ENCODE results near the gene FARP1. TPM values are rescaled to one million over a fixed set of nuclear protein-coding genes. Genes with fewer than 3 reads are reported as not detected.

The FARP1 gene
- total RNA-seq, 2 experiments from 2014 or later = not detected

DNA sequence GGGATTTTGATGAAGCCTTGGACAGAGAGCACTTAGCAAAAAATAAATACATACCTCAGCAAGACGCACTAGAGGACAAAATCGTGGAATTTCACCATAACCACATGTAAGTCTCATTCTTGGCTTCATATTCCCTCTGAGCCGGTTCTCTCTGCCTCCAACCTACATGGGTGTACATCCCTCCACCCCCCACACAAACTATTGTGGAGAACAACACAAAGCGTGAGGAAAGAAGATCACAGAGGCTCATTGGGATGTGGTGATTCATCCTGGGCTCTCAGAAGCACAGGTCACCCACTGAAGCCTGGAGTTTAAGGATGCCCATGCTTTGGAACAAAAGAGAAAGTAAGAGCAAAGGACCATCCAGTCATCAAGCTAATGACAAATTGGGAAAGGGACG lies 241.8 kb downstream of the FARP1 start:
- CTCF ChIA-PET (ENCODE audit: unreplicated experiment) = no interaction called here
- H4K20me1 ChIP-seq (ENCODE audit: insufficient read depth, low read length) = no peaks in the 10 kb centered on the region
- no peaks in the 10 kb centered on the region for H3K4me1 ChIP-seq (ENCODE audit: insufficient read depth, low read length, poor library complexity, severe bottlenecking)
- H3K9me2 ChIP-seq (ENCODE audit: insufficient read depth, low read length) = no peaks in the 10 kb centered on the region
- POLR2A ChIA-PET = no interaction called here
- no peaks in the 10 kb centered on the region for H3K9me3 ChIP-seq (ENCODE audit: low read length)
- no peak for DNase-seq (ENCODE audit: low spot score)
- intact Hi-C loops (cut with micrococcal nuclease; ENCODE audit: unreplicated experiment) = no loop called here
- H3K79me2 ChIP-seq (ENCODE audit: insufficient read depth, low read depth, low read length) = no peaks in the 10 kb centered on the region
- no peak overlapping the region for H3K27ac ChIP-seq (ENCODE audit: low read depth, low read length, poor library complexity, severe bottlenecking)
- H3K4me3 ChIP-seq (ENCODE audit: low read depth, low read length, poor library complexity, severe bottlenecking) = no peak overlapping the region
- BruUV-seq (replicated peaks) = no TSS peak
- H3K36me3 ChIP-seq (ENCODE audit: insufficient read depth, low read length) = no peaks in the 10 kb centered on the region
- no peak for TF ChIP-seq CTCF (conservative IDR thresholded peaks at IDR 0.05; ENCODE audit: low read length)
- no peak for TF ChIP-seq EZH2phosphoT487 (IDR thresholded peaks at IDR 0.05; ENCODE audit: borderline replicate concordance, low read depth, low read length)
- no peak overlapping the region for H3K4me2 ChIP-seq (ENCODE audit: low read length)
- H2AFZ ChIP-seq (ENCODE audit: low read length) = no peak overlapping the region

DNA sequence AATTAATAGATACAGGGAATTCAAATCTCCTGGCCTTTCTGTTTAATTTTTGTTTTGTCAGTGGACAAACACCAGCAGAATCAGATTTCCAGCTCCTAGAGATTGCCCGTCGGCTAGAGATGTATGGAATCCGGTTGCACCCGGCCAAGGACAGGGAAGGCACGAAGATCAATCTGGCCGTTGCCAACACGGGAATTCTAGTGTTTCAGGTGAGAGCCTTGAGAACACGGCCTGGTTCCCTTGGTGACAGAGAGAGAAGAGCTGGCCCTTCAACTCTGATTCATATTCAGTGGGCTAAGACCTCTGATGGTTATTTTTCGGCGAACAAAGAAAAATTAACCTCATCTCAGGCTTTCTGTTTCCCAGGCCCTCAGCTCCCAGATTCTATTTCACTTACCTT lies 242.7 kb downstream of the FARP1 start:
- Histone ChIP-seq H4K20me1 (ENCODE audit: insufficient read depth, low read length) (no peaks in the 10 kb centered on the region), H3K9me2 (ENCODE audit: insufficient read depth, low read length) (no peaks in the 10 kb centered on the region), H3K36me3 (ENCODE audit: insufficient read depth, low read length) (no peaks in the 10 kb centered on the region), H3K4me2 (ENCODE audit: low read length) (no peak overlapping the region), H3K9me3 (ENCODE audit: low read length) (no peaks in the 10 kb centered on the region), H3K4me3 (ENCODE audit: low read depth, low read length, poor library complexity, severe bottlenecking) (no peak overlapping the region), H3K79me2 (ENCODE audit: insufficient read depth, low read depth, low read length) (no peaks in the 10 kb centered on the region), H2AFZ (ENCODE audit: low read length) (no peak overlapping the region), H3K4me1 (ENCODE audit: insufficient read depth, low read length, poor library complexity, severe bottlenecking) (no peaks in the 10 kb centered on the region), H3K27ac (ENCODE audit: low read depth, low read length, poor library complexity, severe bottlenecking) (no peak overlapping the region)
- POLR2A ChIA-PET = no interaction called here
- intact Hi-C loops (cut with micrococcal nuclease; ENCODE audit: unreplicated experiment) = no loop called here
- no TSS peak for BruUV-seq (replicated peaks)
- DNase-seq (ENCODE audit: low spot score) = no peak
- CTCF ChIA-PET (ENCODE audit: unreplicated experiment) = no interaction called here
- no peak for TF ChIP-seq CTCF (conservative IDR thresholded peaks at IDR 0.05; ENCODE audit: low read length)

GRCh38 chr13:98386637-98387036 lies 243.7 kb downstream of the FARP1 start:
- ChIA-PET POLR2A (interaction anchor here (0.6 kb wide), 1 partner anchor 1894 kb away, joined by 4 read pairs; no protein-coding TSS in a partner anchor), CTCF (ENCODE audit: unreplicated experiment) (no interaction called here)
- Histone ChIP-seq H3K79me2 (ENCODE audit: insufficient read depth, low read depth, low read length) (no peaks in the 10 kb centered on the region), H3K4me3 (ENCODE audit: low read depth, low read length, poor library complexity, severe bottlenecking) (no peak overlapping the region), H3K9me2 (ENCODE audit: insufficient read depth, low read length) (no peaks in the 10 kb centered on the region), H2AFZ (ENCODE audit: low read length) (no peak overlapping the region), H3K4me1 (ENCODE audit: insufficient read depth, low read length, poor library complexity, severe bottlenecking) (no peaks in the 10 kb centered on the region), H3K9me3 (ENCODE audit: low read length) (no peaks in the 10 kb centered on the region), H3K36me3 (ENCODE audit: insufficient read depth, low read length) (no peaks in the 10 kb centered on the region), H3K4me2 (ENCODE audit: low read length) (no peak overlapping the region), H3K27ac (ENCODE audit: low read depth, low read length, poor library complexity, severe bottlenecking) (no peak overlapping the region), H4K20me1 (ENCODE audit: insufficient read depth, low read length) (no peaks in the 10 kb centered on the region)
- TF ChIP-seq CTCF (conservative IDR thresholded peaks at IDR 0.05; ENCODE audit: low read length) = no peak
- TF ChIP-seq EZH2phosphoT487 (IDR thresholded peaks at IDR 0.05; ENCODE audit: borderline replicate concordance, low read depth, low read length) = no peak
- intact Hi-C loops (cut with micrococcal nuclease; ENCODE audit: unreplicated experiment) = no loop called here
- no peak for DNase-seq (ENCODE audit: low spot score)
- BruUV-seq (replicated peaks) = no TSS peak
